Transverse colon (tissue), 4 donors: ENCODE measurements around the gene LRP1B. TPM values are rescaled to one million over a fixed set of nuclear protein-coding genes. Genes with fewer than 3 reads are reported as not detected.

Experiments used
- DNase-seq: peaks from one replicate; pipeline ENCODE4 v3.0.0-alpha.2; 2019
- H3K27ac ChIP-seq, 4 donors: fragments of 200-600 bp; sonication (generic); 2 replicates each; pipeline ENCODE4 v1.5.1; 2016 to 2018; ENCODE audit warnings: inconsistent platforms in 4 of 4
- H3K27me3 ChIP-seq: fragments of 200-600 bp; sonication (generic); 2 replicates; pipeline ENCODE4 v1.5.1; 2017; ENCODE audit warnings: inconsistent platforms
- H3K36me3 ChIP-seq, 4 donors: fragments of 200-600 bp; sonication (generic); 2 replicates each; pipeline ENCODE4 v1.5.1; 2017 to 2019; ENCODE audit warnings: inconsistent platforms in 4 of 4
- H3K4me1 ChIP-seq, 4 donors: fragments of 200-600 bp; sonication (generic); 2 replicates each; pipeline ENCODE4 v1.5.1; 2017 to 2020; ENCODE audit warnings: inconsistent platforms in 4 of 4
- H3K4me3 ChIP-seq, 4 donors: fragments of 200-600 bp; sonication (generic); 1 replicate in 1 of 4; 2 replicates in 3 of 4; pipeline versions ENCODE4 v1.5.1 to v1.6.1; 2017 to 2019; ENCODE audit warnings: inconsistent platforms in 4 of 4
- H3K9me3 ChIP-seq, 2 donors: fragments of 200-600 bp; sonication (generic); 2 replicates each; pipeline ENCODE4 v1.5.1; 2017 to 2019; ENCODE audit warnings: inconsistent platforms in 2 of 2
- CTCF ChIP-seq, 5 experiments: fragments of 200-600 bp in 3 of 5; fragments of 450-650 bp in 2 of 5; sonication (generic) in 3 of 5; IDR thresholded peaks; 1 replicate in 2 of 5; 2 replicates in 3 of 5; pipeline ENCODE4 v1.5.1; 2016 to 2017; ENCODE audit warnings: antibody characterized with exemption in 5 of 5, inconsistent platforms in 3 of 5, mild to moderate bottlenecking in 2 of 5, moderate library complexity in 1 of 5
- EP300 ChIP-seq: sonication (generic); formaldehyde crosslinking; IDR thresholded peaks from one replicate; pipeline ENCODE4 v1.6.1; 2017; ENCODE audit warnings: antibody characterized with exemption, low read depth
- POLR2A ChIP-seq: fragments of 450-650 bp; IDR thresholded peaks from one replicate; pipeline ENCODE4 v1.6.1; 2016; ENCODE audit warnings: antibody characterized with exemption, mild to moderate bottlenecking, moderate library complexity
- POLR2AphosphoS5 ChIP-seq, 3 donors: sonication (generic); formaldehyde crosslinking; IDR thresholded peaks; one replicate each; pipeline ENCODE4 v1.6.1; 2016; ENCODE audit warnings: antibody characterized with exemption in 3 of 3
- WGBS, 2 donors: methylation state at CpG; one replicate each; pipeline ENCODE4 v1.1.5; 2018; ENCODE audit warnings: low coverage in 1 of 2; 5-methylcytosine and 5-hydroxymethylcytosine counted together
- in situ Hi-C, 4 donors: fragments of 200-750 bp; cut with MboI; loops; one replicate each; pipeline versions ENCODE4 v1.15.0 to v1.15.1; 2017; ENCODE audit warnings: low sequenced_read_pairs in 3 of 4, low pct_ligation_motif_present in 1 of 4, low pct_unique_long_range_greater_than_20kb in 1 of 4
- intact Hi-C: fragments of 100-400 bp; cut with DNase I; formaldehyde crosslinking; loops from one replicate; pipeline ENCODE4 v1.15.1; 2023; ENCODE audit warnings: low total_unique reads
- total RNA-seq, 4 donors: library from RNA; depleted of rRNA; stranded (reverse); fragments of >200 nt; gene quantifications; one replicate each; pipeline ENCODE4 v1.1.0, GENCODE V29; 2016

The LRP1B gene
- total RNA-seq, 4 donors from 2014 or later, result 0.48 to 5.4 (median 0.82) TPM; not detected in 1

GRCh38 chr2:140589273-140589672, 1541.5 kb downstream of the LRP1B start:
- no peak for DNase-seq
- TF ChIP-seq EP300 (no peak), POLR2AphosphoS5 (IDR thresholded peaks at IDR 0.05) (no peak), CTCF (IDR thresholded peaks at IDR 0.05) (no peak), POLR2A (no peak)
- intact Hi-C loops, result no loop called here
- Histone ChIP-seq H3K27ac (no peak overlapping the region), H3K9me3 (no peaks in the 10 kb centered on the region), H3K27me3 (no peaks in the 10 kb centered on the region), H3K4me3 (no peak overlapping the region), H3K4me1 (no peaks in the 10 kb centered on the region), H3K36me3 (no peaks in the 10 kb centered on the region)
- in situ Hi-C loops, result no loop called here
- 38 to 61% methylated on average over 1 of the region's 1 CpG for WGBS, 2 donors

GRCh38 chr2:140586379-140586778, 1544.4 kb downstream of the LRP1B start:
- intact Hi-C loops, result no loop called here
- Histone ChIP-seq H3K9me3 (no peaks in the 10 kb centered on the region), H3K36me3 (no peaks in the 10 kb centered on the region), H3K27ac (no peak overlapping the region), H3K4me1 (no peaks in the 10 kb centered on the region), H3K4me3 (no peak overlapping the region), H3K27me3 (no peaks in the 10 kb centered on the region)
- WGBS, 2 donors, result 95 to 100% methylated on average over 1 to 2 of the region's 2 CpGs
- DNase-seq, result peak; percentile 8
- TF ChIP-seq CTCF (IDR thresholded peaks at IDR 0.05) (peak in 3 of 5 experiments; percentile 23 to 34 (median 30)), POLR2A (no peak)
- in situ Hi-C loops, result no loop called here

DNA sequence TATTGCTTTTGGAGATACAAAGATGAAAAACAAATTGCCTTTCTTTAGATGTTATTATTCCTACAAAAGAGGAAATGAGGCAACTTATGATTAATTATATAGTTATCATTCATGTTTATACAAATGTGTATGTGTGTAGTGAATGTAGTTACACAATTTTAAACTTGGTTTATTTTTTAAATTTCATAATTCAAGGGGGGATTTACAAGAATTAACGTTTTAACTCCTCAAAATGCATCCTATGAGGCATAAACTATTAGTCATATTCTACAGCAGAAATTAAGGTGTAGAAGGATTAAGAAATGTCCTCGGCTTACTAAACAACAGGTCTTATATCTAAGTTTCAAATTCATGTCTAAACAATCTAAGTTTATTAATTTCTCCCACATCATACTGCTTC, 1545.8 kb downstream of the LRP1B start:
- Histone ChIP-seq H3K27me3 (no peaks in the 10 kb centered on the region), H3K9me3 (no peaks in the 10 kb centered on the region), H3K27ac (no peak overlapping the region), H3K36me3 (no peaks in the 10 kb centered on the region), H3K4me1 (no peaks in the 10 kb centered on the region), H3K4me3 (no peak overlapping the region)
- no peak for DNase-seq
- intact Hi-C loops (no loop called here), in situ Hi-C loops (no loop called here)
- TF ChIP-seq CTCF (IDR thresholded peaks at IDR 0.05) (no peak), POLR2A (no peak), POLR2AphosphoS5 (IDR thresholded peaks at IDR 0.05) (no peak), EP300 (no peak)
- 21 to 38% methylated on average over 2 of the region's 2 CpGs for WGBS, 2 donors

DNA sequence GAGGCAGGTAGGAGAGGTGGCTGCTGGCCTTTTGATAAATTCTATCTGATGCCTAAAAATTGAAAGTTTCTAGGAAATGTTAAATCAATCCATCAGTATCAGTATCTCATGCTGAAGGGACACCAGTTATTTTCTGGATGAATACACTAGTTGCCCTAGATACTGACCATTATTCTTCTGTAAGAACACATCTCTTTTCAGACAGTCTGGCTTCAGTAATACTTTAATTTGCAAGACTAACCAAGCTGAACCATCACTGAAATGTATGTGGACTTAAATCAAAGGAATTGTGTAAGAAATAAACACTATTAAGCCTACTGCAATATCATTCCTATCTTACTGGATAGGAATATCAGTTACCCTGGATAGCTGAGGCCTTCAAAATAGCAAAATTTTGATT, 1546.3 kb downstream of the LRP1B start:
- DNase-seq, result no peak
- in situ Hi-C loops (no loop called here), intact Hi-C loops (no loop called here)

More for the DNA sequence above, 1546.3 kb downstream of the LRP1B start:
- H3K36me3 ChIP-seq, result no peaks in the 10 kb centered on the region
- H3K27ac ChIP-seq, result no peak overlapping the region
- H3K9me3 ChIP-seq, result no peaks in the 10 kb centered on the region
- no peak for TF ChIP-seq POLR2A
- no peak for TF ChIP-seq CTCF (IDR thresholded peaks at IDR 0.05)
- TF ChIP-seq POLR2AphosphoS5 (IDR thresholded peaks at IDR 0.05), result no peak
- TF ChIP-seq EP300, result no peak
- no peak overlapping the region for H3K4me3 ChIP-seq
- no peaks in the 10 kb centered on the region for H3K27me3 ChIP-seq
- no peaks in the 10 kb centered on the region for H3K4me1 ChIP-seq
